ENCODE measurements around the gene CLNS1A. TPM values are rescaled to one million over a fixed set of nuclear protein-coding genes. Genes with fewer than 3 reads are reported as not detected.

CLNS1A gene
- polyA plus RNA-seq, 1 of the 3 experiments (the other 2 are of a cell fraction) = 124 TPM

GRCh38 chr11:77665240-77665965, 27.8 kb upstream of the CLNS1A start:
- CTCF ChIA-PET = interaction anchor here (1.7 kb wide), 1 partner anchor 19 kb away, joined by 4 read pairs; no protein-coding TSS in a partner anchor
- no peak for DNase-seq
- POLR2A ChIA-PET = no interaction called here

GRCh38 chr11:77661670-77662069, 24.1 kb upstream of the CLNS1A start:
- no peaks in the 10 kb centered on the region for H3K27me3 ChIP-seq (ENCODE audit: insufficient read depth)
- no peak for DNase-seq
- no peak overlapping the region for H3K27ac ChIP-seq (ENCODE audit: low read depth in 2 of 2, low read length in 1 of 2)
- H3K9ac ChIP-seq = no peak overlapping the region
- ChIA-PET CTCF (interaction anchor here (1.3 to 2.1 kb wide), 2 partner anchors 12 to 42 kb away, joined by 3 to 7 read pairs; no protein-coding TSS in a partner anchor), POLR2A (interaction anchor here (0.5 kb wide), 1 partner anchor 200 kb away, joined by 4 read pairs; no protein-coding TSS in a partner anchor)
- H3K79me2 ChIP-seq (ENCODE audit: insufficient read depth) = no peaks in the 10 kb centered on the region
- 96% methylated on average over 3 of the region's 3 CpGs for WGBS (ENCODE audit: low lambda C conversion rate)
- H2AFZ ChIP-seq (ENCODE audit: low read depth) = no peak overlapping the region
- TF ChIP-seq SIN3A (IDR thresholded peaks at IDR 0.05; ENCODE audit: borderline replicate concordance, low read depth, low read length) (no peak), RXRA (IDR thresholded peaks at IDR 0.05; ENCODE audit: borderline replicate concordance, low read depth) (no peak), JUND (IDR thresholded peaks at IDR 0.05) (no peak), USF2 (IDR thresholded peaks at IDR 0.05; ENCODE audit: borderline replicate concordance, low read depth, low read length) (no peak), NRF1 (IDR thresholded peaks at IDR 0.05; ENCODE audit: low read depth, low read length) (no peak), TAF1 (IDR thresholded peaks at IDR 0.05; ENCODE audit: borderline replicate concordance, low read depth, low read length) (no peak), RAD21 (IDR thresholded peaks at IDR 0.05; ENCODE audit: low read length) (no peak)
- TF ChIP-seq, protein P1, sequence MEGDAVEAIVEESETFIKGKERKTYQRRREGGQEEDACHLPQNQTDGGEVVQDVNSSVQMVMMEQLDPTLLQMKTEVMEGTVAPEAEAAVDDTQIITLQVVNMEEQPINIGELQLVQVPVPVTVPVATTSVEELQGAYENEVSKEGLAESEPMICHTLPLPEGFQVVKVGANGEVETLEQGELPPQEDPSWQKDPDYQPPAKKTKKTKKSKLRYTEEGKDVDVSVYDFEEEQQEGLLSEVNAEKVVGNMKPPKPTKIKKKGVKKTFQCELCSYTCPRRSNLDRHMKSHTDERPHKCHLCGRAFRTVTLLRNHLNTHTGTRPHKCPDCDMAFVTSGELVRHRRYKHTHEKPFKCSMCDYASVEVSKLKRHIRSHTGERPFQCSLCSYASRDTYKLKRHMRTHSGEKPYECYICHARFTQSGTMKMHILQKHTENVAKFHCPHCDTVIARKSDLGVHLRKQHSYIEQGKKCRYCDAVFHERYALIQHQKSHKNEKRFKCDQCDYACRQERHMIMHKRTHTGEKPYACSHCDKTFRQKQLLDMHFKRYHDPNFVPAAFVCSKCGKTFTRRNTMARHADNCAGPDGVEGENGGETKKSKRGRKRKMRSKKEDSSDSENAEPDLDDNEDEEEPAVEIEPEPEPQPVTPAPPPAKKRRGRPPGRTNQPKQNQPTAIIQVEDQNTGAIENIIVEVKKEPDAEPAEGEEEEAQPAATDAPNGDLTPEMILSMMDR (IDR thresholded peaks at IDR 0.05) = no peak
- H3K4me1 ChIP-seq (ENCODE audit: control insufficient read depth in 1 of 2, insufficient read depth in 2 of 2, low read depth in 1 of 2, low read length in 1 of 2) = no peaks in the 10 kb centered on the region; a peak in 1 of 4 replicates
- H3K4me2 ChIP-seq = no peak overlapping the region
- no peak overlapping the region for H3K4me3 ChIP-seq (ENCODE audit: low read depth in 2 of 2, low read length in 1 of 2)
- no peaks in the 10 kb centered on the region for H3K9me3 ChIP-seq
- peaks cover 12 to 33% of the 10 kb centered on the region in 2 experiments for H3K36me3 ChIP-seq (replicated peaks in 1 of 2; ENCODE audit: control insufficient read depth in 1 of 2, insufficient read depth in 2 of 2, low read length in 1 of 2)
- peaks cover 11% of the 10 kb centered on the region for H3F3A ChIP-seq (replicated peaks; ENCODE audit: insufficient read depth)
- H4K20me1 ChIP-seq (ENCODE audit: insufficient read depth) = no peaks in the 10 kb centered on the region
- H3K9me2 ChIP-seq = no peaks in the 10 kb centered on the region

More at GRCh38 chr11:77665240-77665965, 27.8 kb upstream of the CLNS1A start:
- no peaks in the 10 kb centered on the region for H3K9me3 ChIP-seq
- H4K20me1 ChIP-seq (ENCODE audit: insufficient read depth) = no peaks in the 10 kb centered on the region
- H3K9ac ChIP-seq = no peak overlapping the region
- 97% methylated on average over 7 of the region's 7 CpGs for whole genome bisulfite sequencing (ENCODE audit: low lambda C conversion rate)
- no peaks in the 10 kb centered on the region for H3K27me3 ChIP-seq (ENCODE audit: insufficient read depth)
- H3K4me3 ChIP-seq (ENCODE audit: low read depth in 2 of 2, low read length in 1 of 2) = no peak overlapping the region
- peaks cover 47 to 62% of the 10 kb centered on the region in 2 experiments for H3K36me3 ChIP-seq (replicated peaks in 1 of 2; ENCODE audit: control insufficient read depth in 1 of 2, insufficient read depth in 2 of 2, low read length in 1 of 2)
- no peak overlapping the region for H3K4me2 ChIP-seq
- H3K79me2 ChIP-seq (ENCODE audit: insufficient read depth) = no peaks in the 10 kb centered on the region
- H3K9me2 ChIP-seq = no peaks in the 10 kb centered on the region
- H3K4me1 ChIP-seq (ENCODE audit: control insufficient read depth in 1 of 2, insufficient read depth in 2 of 2, low read depth in 1 of 2, low read length in 1 of 2) = peaks cover 0 to 4% of the 10 kb centered on the region in 2 experiments; a peak in 2 of 4 replicates
- H3F3A ChIP-seq (replicated peaks; ENCODE audit: insufficient read depth) = peaks cover 5% of the 10 kb centered on the region
- TF ChIP-seq MEF2A (IDR thresholded peaks at IDR 0.05; ENCODE audit: borderline replicate concordance, low read depth) (no peak), IRF3 (IDR thresholded peaks at IDR 0.05; ENCODE audit: low read depth, low read length) (no peak)
- no peak overlapping the region for H3K27ac ChIP-seq (ENCODE audit: low read depth in 2 of 2, low read length in 1 of 2)
- no peak overlapping the region for H2AFZ ChIP-seq (ENCODE audit: low read depth)

Data from SK-N-SH (cell line).